ENCODE data around the gene RHNO1. TPM values are rescaled to one million over a fixed set of nuclear protein-coding genes. Genes with fewer than 3 reads are reported as not detected.

Gene RHNO1
- total and polyA plus RNA-seq, 12 donors = 2.5 to 10.9 (median 6.9) TPM

- peak in 1 of 2 donors; percentile 59 for DNase-seq
- peak; percentile 78 to 96 (median 88) for ATAC-seq
- 12 to 20% methylated on average over 4 of the region's 4 CpGs for WGBS, 2 donors
- Histone ChIP-seq H3K4me1 (peaks cover 0 to 12% (median 9%) of the 10 kb centered on the region in 9 donors), H3K9me3 (no peaks in the 10 kb centered on the region), H3K4me3 (no peak overlapping the region), H3K36me3 (peaks cover 0 to 2% (median 0%) of the 10 kb centered on the region in 9 donors), H3K27me3 (no peaks in the 10 kb centered on the region), H3K27ac (peak overlapping the region in 2 of 10 donors; percentile 6)
- intact Hi-C loops (cut with DNase I) = no loop called here
- no peak for TF ChIP-seq CTCF (IDR thresholded peaks at IDR 0.05)
Observed at GRCh38 chr12:2902272-2902880, 25.4 kb downstream of the RHNO1 start.

GRCh38 chr12:2904260-2904659 lies 27.2 kb downstream of the RHNO1 start:
- 96 to 98% methylated on average over 2 of the region's 2 CpGs for WGBS, 2 donors
- peaks cover 0 to 12% (median 9%) of the 10 kb centered on the region in 9 donors for H3K4me1 ChIP-seq
- intact Hi-C loops (cut with DNase I) = no loop called here
- DNase-seq (no peak), ATAC-seq (no peak)
- H3K36me3 ChIP-seq = peaks cover 0 to 3% (median 0%) of the 10 kb centered on the region in 9 donors
- H3K9me3 ChIP-seq = no peaks in the 10 kb centered on the region
- no peaks in the 10 kb centered on the region for H3K27me3 ChIP-seq
- no peak overlapping the region for H3K27ac ChIP-seq
- no peak for TF ChIP-seq CTCF (IDR thresholded peaks at IDR 0.05)
- no peak overlapping the region for H3K4me3 ChIP-seq

- DNase-seq (no peak), ATAC-seq (no peak)
- intact Hi-C loops (cut with DNase I) = no loop called here
- WGBS, 2 donors = 95 to 100% methylated on average over 3 of the region's 3 CpGs
- no peaks in the 10 kb centered on the region for H3K27me3 ChIP-seq
- peaks cover 0 to 75% (median 10%) of the 10 kb centered on the region in 9 donors for H3K36me3 ChIP-seq
- no peak overlapping the region for H3K4me3 ChIP-seq
- TF ChIP-seq CTCF (IDR thresholded peaks at IDR 0.05) = no peak
- H3K9me3 ChIP-seq = no peaks in the 10 kb centered on the region
- no peaks in the 10 kb centered on the region for H3K4me1 ChIP-seq
- H3K27ac ChIP-seq = no peak overlapping the region
Observed at GRCh38 chr12:2912216-2912575, 35.2 kb downstream of the RHNO1 start.

GRCh38 chr12:2919249-2919648 lies 42.2 kb downstream of the RHNO1 start:
- Histone ChIP-seq H3K4me1 (peaks cover 0 to 5% (median 0%) of the 10 kb centered on the region in 9 donors), H3K4me3 (no peak overlapping the region), H3K9me3 (no peaks in the 10 kb centered on the region), H3K27me3 (no peaks in the 10 kb centered on the region), H3K36me3 (peaks cover 0 to 79% (median 8%) of the 10 kb centered on the region in 9 donors), H3K27ac (no peak overlapping the region)
- WGBS, 2 donors = 69 to 73% methylated on average over 2 of the region's 2 CpGs
- no peak for ATAC-seq
- no peak for TF ChIP-seq CTCF (IDR thresholded peaks at IDR 0.05)
- intact Hi-C loops (cut with DNase I) = no loop called here
- no peak for DNase-seq

Data from heart right ventricle (tissue), 16 donors.